K562 (cell line): ENCODE data around the gene KDELR3. TPM values are rescaled to one million over a fixed set of nuclear protein-coding genes. Genes with fewer than 3 reads are reported as not detected.

Experiments
- ATAC-seq: fragments of 200-7000 bp; cut with Tn5 transposase; 3 replicates; pipeline ENCODE4 v1.9.1; 2020; ENCODE audit warnings: moderate library complexity
- BruUV-seq: library from RNA; stranded (reverse); fragments of 400-500 nt; replicated peaks from 2 replicates; lab custom pipeline; 2021; lab: Mats Ljungman, UMichigan
- CTCF ChIA-PET: fragments of 300-600 bp; formaldehyde crosslinking; extraction: SDS; loops from one replicate; lab custom pipeline; 2021; ENCODE audit warnings: low intra/inter-chr PET ratio; lab: Yijun Ruan, JAX
- POLR2A ChIA-PET: fragments of 300-600, 350-650 bp; sonication (Branson Sonifier 250); formaldehyde crosslinking; extraction: SDS; loops from one replicate; lab custom pipeline; 2021; ENCODE audit warnings: antibody characterized with exemption, inconsistent platforms; lab: Yijun Ruan, JAX
- DNase-seq, 4 experiments: peaks; one replicate each; pipeline versions ENCODE4 v3.0.0 to v3.0.0-alpha.2; 2011 to 2018; ENCODE audit warnings: low spot score in 3 of 4, mixed read lengths in 3 of 4; ENCODE audit errors: extremely low read depth in 1 of 4
- FAIRE-seq: peaks from 2 replicates; lab custom pipeline; 2011; peaks lifted over from hg19 to GRCh38; lab: Jason Lieb, UNC
- H2AFZ ChIP-seq: 2 replicates; pipeline ENCODE4 v1.6.0; 2011; ENCODE audit warnings: low read depth, low read length, control low read depth, inconsistent platforms
- H3K27ac ChIP-seq: fragments of 200-600 bp; 3 replicates; pipeline ENCODE4 v1.8.0; 2011; ENCODE audit warnings: low read depth, mild to moderate bottlenecking, control low read depth, inconsistent platforms, low read length, moderate library complexity, mixed read lengths; ENCODE audit errors: extremely low read depth
- H3K27me3 ChIP-seq, 2 experiments: fragments of 300-600 bp in 1 of 2; 2 replicates in 1 of 2; 3 replicates in 1 of 2; pipeline versions ENCODE4 v1.6.0 to v1.8.0; 2011; ENCODE audit warnings: inconsistent platforms in 2 of 2, low read length in 2 of 2, mild to moderate bottlenecking in 1 of 2, mixed read lengths in 1 of 2, moderate library complexity in 1 of 2; ENCODE audit not compliant: control insufficient read depth in 2 of 2, insufficient read depth in 2 of 2
- H3K36me3 ChIP-seq: fragments of 300-600 bp; 3 replicates; pipeline ENCODE4 v1.8.0; 2011; ENCODE audit warnings: mild to moderate bottlenecking, low read length, inconsistent platforms; ENCODE audit not compliant: control insufficient read depth, insufficient read depth
- H3K4me1 ChIP-seq, 2 experiments: fragments of 200-600 bp in 1 of 2; replicated peaks in 1 of 2; 2 replicates in 1 of 2; 3 replicates in 1 of 2; pipeline versions ENCODE4 v1.5.1 to v1.8.0; 2011; ENCODE audit warnings: inconsistent platforms in 2 of 2, low read length in 2 of 2, mild to moderate bottlenecking in 1 of 2, mixed read lengths in 1 of 2, moderate library complexity in 1 of 2; ENCODE audit not compliant: control insufficient read depth in 2 of 2, insufficient read depth in 2 of 2
- H3K4me2 ChIP-seq: 2 replicates; pipeline ENCODE4 v1.6.1; 2011; ENCODE audit warnings: low read length, control low read depth, inconsistent platforms, mixed read lengths; ENCODE audit not compliant: insufficient read depth
- H3K4me3 ChIP-seq: fragments of 200-600 bp; sonication (generic), shearing (Covaris generic); 2 replicates; pipeline ENCODE4 v1.5.1; 2016; ENCODE audit warnings: control low read depth, inconsistent platforms
- H3K79me2 ChIP-seq: fragments of 200-600 bp; 3 replicates; pipeline ENCODE4 v1.8.0; 2011; ENCODE audit warnings: low read length, inconsistent platforms; ENCODE audit not compliant: control insufficient read depth, insufficient read depth
- H3K9ac ChIP-seq, 2 experiments: 2 replicates each; pipeline versions ENCODE4 v1.6.0 to v1.6.1; 2011; ENCODE audit warnings: low read depth in 2 of 2, low read length in 2 of 2, control low read depth in 1 of 2, inconsistent platforms in 1 of 2, mild to moderate bottlenecking in 1 of 2, mixed read lengths in 1 of 2; ENCODE audit not compliant: insufficient read depth in 1 of 2
- H3K9me1 ChIP-seq: one replicate; pipeline ENCODE4 v1.6.0; 2011; ENCODE audit warnings: inconsistent platforms, mild to moderate bottlenecking, low read length, moderate library complexity; ENCODE audit not compliant: control insufficient read depth, insufficient read depth
- H3K9me3 ChIP-seq: replicated peaks from 2 replicates; pipeline ENCODE4 v1.5.1; 2011; ENCODE audit warnings: low read depth, low read length, inconsistent platforms; ENCODE audit not compliant: control insufficient read depth, insufficient read depth
- H4K20me1 ChIP-seq: replicated peaks from 2 replicates; pipeline ENCODE4 v1.6.1; 2011; ENCODE audit warnings: low read length, inconsistent platforms, mixed read lengths; ENCODE audit not compliant: control insufficient read depth, insufficient read depth
- GTF2A2 ChIP-seq: IDR thresholded peaks from 2 replicates; pipeline ENCODE4 v1.6.1; 2016; ENCODE audit warnings: mild to moderate bottlenecking, missing genetic modification characterization, missing compliant biosample characterization
- IRF1 ChIP-seq: sonication (generic); formaldehyde crosslinking; IDR thresholded peaks from 2 replicates; pipeline ENCODE4 v1.8.0; 2022; ENCODE audit warnings: missing genetic modification reagents, mild to moderate bottlenecking, borderline replicate concordance
- VEZF1 ChIP-seq: fragments of 200-800 bp; sonication (Bioruptor generic); IDR thresholded peaks from 2 replicates; pipeline ENCODE4 v1.6.1; 2017; ENCODE audit warnings: missing genetic modification characterization, missing compliant biosample characterization
- ZBTB7A ChIP-seq: IDR thresholded peaks from 2 replicates; pipeline ENCODE4 v1.6.1; 2011; ENCODE audit warnings: low read depth, mild to moderate bottlenecking, low read length, moderate library complexity, borderline replicate concordance; ENCODE audit not compliant: control insufficient read depth
- WGBS: fragments of 100-300 bp; shearing (Covaris generic); methylation state at CpG from one replicate; pipeline ENCODE4 v1.1.6; 2016; ENCODE audit warnings: low coverage, mixed read lengths; ENCODE audit not compliant: insufficient coverage; ENCODE audit errors: missing lambda C conversion rate; 5-methylcytosine and 5-hydroxymethylcytosine counted together
- in situ Hi-C: fragments of 300-500 bp; cut with MboI; formaldehyde crosslinking; loops from 4 replicates; pipeline ENCODE4 v1.15.0; 2018; ENCODE audit warnings: inconsistent platforms, mixed read lengths
- intact Hi-C: fragments of 100-400 bp; cut with micrococcal nuclease; formaldehyde crosslinking; loops from 2 replicates; pipeline ENCODE4 v1.14.2; 2022
- polyA plus RNA-seq, 8 experiments: library from polyadenylated mRNA; depleted of rRNA in 4 of 8; stranded (reverse) in 5 of 8; unstranded in 3 of 8; fragments of >200 nt; fragmentation: Nextera tagmentation in 2 of 8; fragmentation: Illumina TruSeq in 1 of 8; extraction: Ambion mirVana in 2 of 8; extraction: Trizol in 1 of 8; gene quantifications; 2 replicates each; pipeline versions ENCODE4 v1.2.1 to v1.2.3, GENCODE V29; 2011 to 2014; ENCODE audit warnings: inconsistent platforms in 1 of 8, missing spikeins in 1 of 8
- total RNA-seq, 7 experiments: library from RNA; depleted of rRNA in 6 of 7; stranded (reverse); fragments of >200 nt in 6 of 7; fragmentation: Illumina TruSeq in 2 of 7; extraction: Trizol in 2 of 7; gene quantifications; 2 replicates each; pipeline versions ENCODE4 v1.2.1 to v1.2.3, GENCODE V29; 2011 to 2021; ENCODE audit warnings: low replicate concordance in 1 of 7

Gene KDELR3
- total and polyA plus RNA-seq, 9 of the 15 experiments (the other 6 are each of a cell fraction or from before 2014, with no cell fraction given), result 7.1 to 44.8 (median 9.6) TPM

- no peaks in the 10 kb centered on the region for H3K36me3 ChIP-seq
- no peak for FAIRE-seq
- no peaks in the 10 kb centered on the region for H3K9me1 ChIP-seq
- no peaks in the 10 kb centered on the region for H3K79me2 ChIP-seq
- H2AFZ ChIP-seq, result peak within 1 kb of the TSS; percentile 59
- in situ Hi-C loops, result no loop called here
- no peaks in the 10 kb centered on the region; a peak in 1 of 5 replicates for H3K27me3 ChIP-seq
- no peak for ATAC-seq
- H3K4me2 ChIP-seq, result peak within 1 kb of the TSS; percentile 41
- H3K9ac ChIP-seq, result peak within 1 kb of the TSS in 1 of 2 experiments; percentile 91; a peak in 2 of 4 replicates
- TF ChIP-seq GTF2A2, result no peak
- no peak for TF ChIP-seq IRF1 (CRISPR knock-in tag)
- TF ChIP-seq ZBTB7A, result peak; percentile 4; the same call in 1 of the 2 replicates
- TF ChIP-seq VEZF1, result no peak
- no peaks in the 10 kb centered on the region for H3K9me3 ChIP-seq
- ChIA-PET CTCF (no interaction called here), POLR2A (interaction anchor here (0.6 kb wide), 1 partner anchor 626 kb away, joined by 3 read pairs; no protein-coding TSS in a partner anchor)
- peaks cover 4% of the 10 kb centered on the region; the same call in 1 of the 2 replicates for H4K20me1 ChIP-seq
- BruUV-seq, result no TSS peak
- intact Hi-C loops, result no loop called here
- H3K4me3 ChIP-seq, result peak within 1 kb of the TSS; percentile 49
- peaks cover 0 to 32% of the 10 kb centered on the region in 2 experiments; a peak in 3 of 5 replicates for H3K4me1 ChIP-seq
- no peak within 1 kb of the TSS for H3K27ac ChIP-seq
- peak in 1 of 4 experiments; percentile 38 for DNase-seq
- WGBS, result no CpG with 5 or more reads among the region's 76 CpGs
Observed at GRCh38 chr22:38455076-38455529, 12.8 kb upstream of the KDELR3 start, which contains the start of gene KCNJ4. KCNJ4 (minus strand) TSS chr22:38455199; CDS start chr22:38428132, 27,067 bp downstream.
